HUDEP-2 (cell line): ENCODE data around the gene BRICD5.

ENCODE experiments used
- DNase-seq, 76 experiments: peaks; one replicate each; lab custom pipeline; 2025; ENCODE audit not compliant: unreplicated experiment in 76 of 76; lab: John Stamatoyannopoulos, UW

BRICD5 gene

GRCh38 chr16:2170587-2171435 is 39.9 kb downstream of the BRICD5 start:
- DNase-seq, result no peak

GRCh38 chr16:2170080-2170479 is 40.6 kb downstream of the BRICD5 start:
- no peak for DNase-seq

GRCh38 chr16:2167068-2167638 is 43.5 kb downstream of the BRICD5 start:
- no peak for DNase-seq

GRCh38 chr16:2166263-2167067 is 44.2 kb downstream of the BRICD5 start:
- DNase-seq, result no peak

GRCh38 chr16:2165861-2166260 is 44.8 kb downstream of the BRICD5 start:
- DNase-seq, result no peak

- DNase-seq, result no peak
Measured at GRCh38 chr16:2163211-2163881, 47.3 kb downstream of the BRICD5 start.

GRCh38 chr16:2162676-2163118 is 48.0 kb downstream of the BRICD5 start:
- DNase-seq, result no peak

GRCh38 chr16:2161911-2162310 is 48.8 kb downstream of the BRICD5 start:
- DNase-seq, result no peak

- no peak for DNase-seq
Measured at GRCh38 chr16:2160915-2161551, 49.6 kb downstream of the BRICD5 start.
